Mucosa of descending colon (tissue), 3 donors: Measurements from ENCODE around the gene CARHSP1. TPM values are rescaled to one million over a fixed set of nuclear protein-coding genes. Genes with fewer than 3 reads are reported as not detected.

Experiments
- ATAC-seq: fragments of 200-7000 bp; cut with Tn5 transposase; one replicate; pipeline ENCODE4 v1.9.1; 2020; ENCODE audit warnings: mild to moderate bottlenecking, moderate library complexity
- DNase-seq, 3 donors: peaks; one replicate each; pipeline ENCODE4 v3.0.0-alpha.2; 2020
- H3K36me3 ChIP-seq: fragments of 200-600 bp; one replicate; pipeline ENCODE4 v1.8.0; 2021; ENCODE audit warnings: low read depth, mild to moderate bottlenecking
- H3K4me1 ChIP-seq: fragments of 200-600 bp; one replicate; pipeline ENCODE4 v1.8.0; 2021; ENCODE audit warnings: low read depth, mild to moderate bottlenecking
- H3K4me3 ChIP-seq: fragments of 200-600 bp; one replicate; pipeline ENCODE4 v1.8.0; 2021; ENCODE audit warnings: mild to moderate bottlenecking
- H3K9me3 ChIP-seq: fragments of 200-600 bp; one replicate; pipeline ENCODE4 v1.8.0; 2021; ENCODE audit warnings: mild to moderate bottlenecking
- CTCF ChIP-seq: fragments of 200-600 bp; IDR thresholded peaks from one replicate; pipeline ENCODE4 v1.8.0; 2022; ENCODE audit warnings: antibody characterized with exemption, mild to moderate bottlenecking
- intact Hi-C, 2 donors: fragments of 100-400 bp; cut with DNase I in 1 of 2; cut with micrococcal nuclease in 1 of 2; formaldehyde crosslinking; loops; one replicate each; pipeline versions ENCODE4 v1.11.0 to v1.11.1; 2022; cut with DNase I, micrococcal nuclease
- total RNA-seq, 3 donors: library from RNA; stranded (reverse); fragmentation: NEBNext Ultra II Directional in 2 of 3; extraction: Animal tissue kit (Norgen Biotek cat#: 25700) in 2 of 3; gene quantifications; one replicate each; pipeline versions ENCODE4 v1.2.1 to v1.2.4, GENCODE V29; 2021 to 2023
- donor health status: DM: no; HTN: no; CAD: no; lungs with moderate emphysema.
- donor health status: DM: no; HTN: no; CAD: no.
- donor health status: DM: no; HTN: yes; CAD: no.

CARHSP1 gene
- total RNA-seq, 3 donors from 2014 or later: 42.7 to 69.4 (median 56.8) TPM

- H3K36me3 ChIP-seq: peaks cover 15% of the 10 kb centered on the region
- TF ChIP-seq CTCF: no peak
- no peaks in the 10 kb centered on the region for H3K9me3 ChIP-seq
- no peak overlapping the region for H3K4me3 ChIP-seq
- intact Hi-C loops: no loop called here
- no peak for ATAC-seq
- peaks cover 37% of the 10 kb centered on the region for H3K4me1 ChIP-seq
- DNase-seq: no peak
These were observed 44.0 kb upstream of the CARHSP1 start for GRCh38 chr16:8912793-8913192.

GRCh38 chr16:8910811-8911210, 42.0 kb upstream of the CARHSP1 start:
- Histone ChIP-seq H3K9me3 (no peaks in the 10 kb centered on the region), H3K4me3 (no peak overlapping the region), H3K4me1 (peaks cover 37% of the 10 kb centered on the region), H3K36me3 (peaks cover 15% of the 10 kb centered on the region)
- ATAC-seq: peak; percentile 6
- intact Hi-C loops: no loop called here
- TF ChIP-seq CTCF: no peak
- DNase-seq: no peak

GRCh38 chr16:8908810-8909468, 40.1 kb upstream of the CARHSP1 start:
- Histone ChIP-seq H3K36me3 (peaks cover 10% of the 10 kb centered on the region), H3K4me1 (peaks cover 33% of the 10 kb centered on the region), H3K9me3 (no peaks in the 10 kb centered on the region), H3K4me3 (no peak overlapping the region)
- intact Hi-C loops: loop anchor here in 1 of 2 donors (10.0 kb wide), 1 partner anchor 96 kb away; no protein-coding TSS in a partner anchor
- ATAC-seq: peak; percentile 51
- DNase-seq: no peak
- no peak for TF ChIP-seq CTCF

GRCh38 chr16:8907096-8907495, 38.3 kb upstream of the CARHSP1 start:
- ATAC-seq (no peak), DNase-seq (no peak)
- no peak for TF ChIP-seq CTCF
- Histone ChIP-seq H3K4me3 (no peak overlapping the region), H3K4me1 (peaks cover 23% of the 10 kb centered on the region), H3K9me3 (no peaks in the 10 kb centered on the region), H3K36me3 (peaks cover 25% of the 10 kb centered on the region)
- intact Hi-C loops: loop anchor here in 1 of 2 donors (10.0 kb wide), 1 partner anchor 98 kb away; no protein-coding TSS in a partner anchor

- H3K36me3 ChIP-seq: peaks cover 33% of the 10 kb centered on the region
- intact Hi-C loops: loop anchor here in 1 of 2 donors (10.0 kb wide), 1 partner anchor 99 kb away; no protein-coding TSS in a partner anchor
- no peak for TF ChIP-seq CTCF
- ATAC-seq (no peak), DNase-seq (no peak)
- H3K4me3 ChIP-seq: no peak overlapping the region
- H3K4me1 ChIP-seq: peaks cover 14% of the 10 kb centered on the region
- H3K9me3 ChIP-seq: no peaks in the 10 kb centered on the region
These were observed 37.2 kb upstream of the CARHSP1 start for GRCh38 chr16:8905795-8906591.
